HG03575 (cell line): ENCODE data around the gene HS6ST3.
"Not testable (repeated sequence)": the region's sequence is repeated elsewhere in the genome, so short reads cannot be mapped to it uniquely, and the experiment has no call there.

Experiments used
- ATAC-seq: cut with Tn5 transposase; IDR thresholded peaks from one replicate; pipeline ENCODE4 v1.9.1; 2021; ENCODE audit not compliant: unreplicated experiment, insufficient number of reproducible peaks, low FRiP score; ENCODE audit errors: extremely low read depth

HS6ST3 gene

GRCh38 chr13:96089749-96090239 lies at the start of gene HS6ST3:
Gene HS6ST3, plus strand, starts transcription at chr13:96090107.
- ATAC-seq, result no peak

GRCh38 chr13:96041326-96042110 lies 48.4 kb upstream of the HS6ST3 start:
- ATAC-seq, result no peak

DNA sequence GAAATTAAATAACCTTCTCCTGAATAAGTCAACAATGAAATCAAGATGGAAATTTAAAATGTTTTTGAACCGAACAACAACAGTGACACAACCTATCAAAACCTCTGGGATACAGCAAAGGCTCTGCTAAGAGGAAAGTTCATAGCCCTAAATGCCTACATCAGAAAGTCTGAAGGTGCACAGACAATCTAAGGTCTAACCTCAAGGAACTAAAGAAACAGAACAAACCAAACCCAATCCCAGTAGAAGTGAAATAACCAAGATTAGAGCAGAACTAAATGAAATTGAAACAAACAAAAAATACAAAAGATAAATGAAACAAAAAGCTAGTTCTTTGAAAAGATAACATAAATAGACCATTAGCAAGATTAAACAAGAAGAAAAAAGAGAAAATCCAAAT lies 45.7 kb upstream of the HS6ST3 start:
- ATAC-seq, result no peak

DNA sequence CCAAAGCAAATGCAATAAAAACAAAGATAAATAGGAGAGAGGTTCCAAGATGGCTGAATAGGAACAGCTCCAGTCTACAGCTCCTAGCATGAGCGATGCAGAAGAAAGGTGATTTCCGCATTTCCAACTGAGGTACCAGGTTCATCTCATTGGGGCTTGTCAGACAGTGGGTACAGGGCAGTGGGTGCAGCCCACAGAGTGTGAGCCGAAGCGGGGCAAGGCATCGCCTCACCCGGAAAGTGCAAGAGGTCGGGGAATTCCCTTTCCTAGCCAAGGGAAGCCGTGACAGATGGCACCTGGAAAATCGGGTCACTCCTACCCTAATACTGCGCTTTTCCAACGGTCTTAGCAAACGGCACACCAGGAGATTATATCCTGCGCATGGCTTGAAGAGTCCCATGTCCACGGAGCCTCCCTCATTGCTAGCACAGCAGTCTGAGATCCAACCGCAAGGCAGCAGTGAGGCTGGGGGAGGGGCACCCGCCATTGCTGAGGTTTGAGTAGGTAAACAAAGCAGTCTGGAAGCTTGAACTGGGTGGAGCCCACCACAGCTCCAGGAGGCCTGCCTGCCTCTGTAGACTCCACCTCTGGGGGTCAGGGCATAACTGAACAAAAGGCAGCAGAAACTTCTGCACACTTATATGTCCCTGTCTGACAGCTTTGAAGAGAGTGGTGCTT lies 43.3 kb upstream of the HS6ST3 start:
- not testable (repeated sequence) for ATAC-seq

DNA sequence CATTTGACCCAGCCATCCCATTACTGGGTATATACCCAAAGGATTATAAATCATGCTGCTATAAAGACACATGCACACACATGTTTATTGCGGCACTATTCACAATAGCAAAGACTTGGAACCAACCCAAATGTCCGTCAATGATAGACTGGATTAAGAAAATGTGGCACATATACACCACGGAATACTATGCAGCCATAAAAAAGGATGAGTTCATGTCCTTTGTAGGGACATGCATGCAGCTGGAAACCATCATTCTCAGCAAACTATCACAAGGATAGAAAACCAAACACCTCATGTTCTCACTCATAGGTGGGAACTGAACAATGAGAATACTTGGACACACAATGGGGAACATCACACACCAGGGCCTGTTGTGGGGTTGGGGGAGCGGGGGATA lies 39.0 kb upstream of the HS6ST3 start:
- ATAC-seq, result not testable (repeated sequence)

DNA sequence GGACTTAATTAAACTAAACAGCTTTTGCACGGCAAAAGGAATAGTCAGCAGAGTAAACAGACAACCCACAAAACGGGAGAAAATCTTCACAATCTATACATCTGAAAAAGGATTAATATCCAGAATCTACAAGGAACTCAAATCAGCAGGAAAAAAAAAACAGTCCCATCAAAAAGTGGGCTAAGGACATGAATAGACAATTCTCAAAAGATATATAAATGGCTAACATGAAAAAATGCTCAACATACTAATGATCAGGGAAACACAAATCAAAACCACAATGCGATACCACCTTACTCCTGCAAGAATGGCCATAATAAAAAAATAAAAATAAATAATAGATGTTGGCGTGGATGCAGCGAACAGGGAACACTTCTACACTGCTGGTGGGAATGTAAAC lies 38.4 kb upstream of the HS6ST3 start:
- not testable (repeated sequence) for ATAC-seq

DNA sequence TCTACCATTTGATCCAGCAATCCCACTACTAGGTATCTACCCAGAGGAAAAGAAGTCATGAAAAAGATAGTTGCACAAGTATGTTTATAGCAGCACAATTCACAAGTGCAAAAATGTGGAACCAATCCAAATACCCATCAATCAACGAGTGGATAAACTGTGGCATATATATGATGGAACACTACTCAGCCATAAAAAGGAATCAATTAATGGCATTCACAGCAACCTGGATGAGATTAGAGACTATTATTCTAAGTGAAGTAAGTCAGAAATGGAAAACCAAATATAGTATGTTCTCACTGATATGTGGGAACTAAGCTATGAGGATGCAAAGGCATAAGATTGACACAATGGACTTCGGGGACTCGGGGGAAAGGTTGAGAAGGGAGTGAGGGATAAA lies 38.0 kb upstream of the HS6ST3 start:
- not testable (repeated sequence) for ATAC-seq

DNA sequence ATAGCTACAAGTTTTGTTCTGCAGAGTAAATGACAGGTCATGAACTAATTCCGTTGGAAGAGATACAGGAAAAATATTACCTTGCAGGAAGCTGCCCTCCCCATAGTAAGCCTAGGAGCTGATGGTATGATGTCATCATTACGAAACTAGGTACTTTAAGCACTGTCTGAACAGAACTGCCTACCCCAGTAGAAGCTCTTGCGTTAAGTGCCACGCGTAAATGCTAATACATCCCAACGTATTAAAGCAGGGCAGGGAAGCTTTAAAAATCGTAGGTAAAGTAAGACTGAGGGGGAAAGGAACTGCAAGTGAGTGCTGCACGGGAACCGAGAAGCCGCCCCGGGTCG lies 37.3 kb upstream of the HS6ST3 start:
- ATAC-seq, result peak; percentile 33

DNA sequence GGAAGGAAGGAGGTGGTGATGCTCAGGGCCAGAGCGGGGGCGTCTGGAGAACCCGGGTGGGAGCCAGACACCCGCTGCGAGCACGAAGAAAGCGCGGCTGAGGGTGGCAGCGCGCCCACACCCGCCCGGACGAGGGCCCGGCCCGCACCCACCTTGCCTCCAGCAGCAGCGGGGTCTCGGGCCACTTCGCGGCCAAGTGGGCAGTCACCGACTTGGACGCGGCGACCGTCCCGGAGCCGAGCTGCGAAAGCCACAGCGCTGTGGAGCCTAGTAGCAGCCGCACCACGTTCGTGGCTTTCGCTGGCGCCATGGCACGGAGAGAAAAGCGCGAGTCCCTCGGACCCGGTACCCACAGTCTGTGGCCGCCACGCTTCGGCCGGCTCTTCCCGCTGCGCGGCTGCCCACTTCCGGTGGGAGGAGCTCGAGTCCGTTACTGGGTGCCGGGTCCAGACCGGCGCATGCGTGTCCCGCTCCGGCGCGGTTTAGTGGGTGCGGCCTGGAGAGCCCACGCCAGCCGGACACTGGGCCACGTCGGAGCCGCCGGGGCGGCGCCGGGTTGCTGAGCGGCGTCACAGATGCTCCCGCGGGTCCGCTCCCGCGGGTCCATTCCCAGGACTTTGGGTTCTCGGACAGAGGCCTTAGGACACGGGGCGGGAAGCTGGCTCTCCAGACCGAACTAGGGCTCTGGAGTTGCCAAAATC lies 36.8 kb upstream of the HS6ST3 start, which contains the start of gene UGGT2:
UGGT2 (minus strand) TSS at position 399 of the 701 bp plus-strand sequence; CDS start at position 310, 89 bp downstream.
- ATAC-seq, result peak; percentile 91

DNA sequence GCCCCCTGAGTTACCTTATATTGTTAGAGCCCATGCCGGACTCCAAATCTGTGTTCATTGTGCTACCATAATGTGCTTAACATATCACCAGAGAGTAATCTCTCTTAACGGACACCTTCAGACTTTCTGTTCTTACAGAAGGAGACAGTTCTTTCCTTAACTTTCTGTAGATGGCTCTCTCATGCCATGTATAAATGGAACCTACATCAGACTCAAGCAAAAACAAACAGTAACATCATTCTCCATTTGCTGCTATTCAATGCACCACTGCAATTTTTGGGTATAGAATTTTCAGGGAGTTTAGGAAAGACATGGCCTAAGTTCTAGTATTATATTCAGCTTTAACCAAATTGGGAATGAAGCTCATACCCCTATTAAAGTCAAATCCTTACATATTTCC lies 24.1 kb upstream of the HS6ST3 start:
- ATAC-seq, result no peak

- no peak for ATAC-seq
Measured at GRCh38 chr13:96068729-96069128, 21.2 kb upstream of the HS6ST3 start.

DNA sequence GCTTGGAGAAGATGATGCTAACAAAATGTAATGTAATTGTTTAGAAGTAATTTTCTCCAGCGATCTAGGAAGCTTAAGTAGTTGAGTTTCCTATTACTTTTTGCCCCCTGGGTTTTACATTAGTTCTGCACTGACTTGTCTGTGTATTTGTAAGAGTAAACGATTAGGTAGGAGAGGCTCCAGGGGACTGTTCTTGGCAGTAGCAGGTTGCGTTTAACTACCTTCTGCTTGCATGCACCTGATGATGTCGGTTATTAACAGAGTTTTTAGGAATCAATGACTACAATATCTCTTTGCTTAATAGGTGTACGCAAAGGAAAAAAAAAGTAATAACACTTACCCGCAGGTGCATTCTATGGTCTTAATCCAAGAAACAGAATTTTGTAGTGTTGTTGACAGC lies 18.4 kb upstream of the HS6ST3 start:
- no peak for ATAC-seq

DNA sequence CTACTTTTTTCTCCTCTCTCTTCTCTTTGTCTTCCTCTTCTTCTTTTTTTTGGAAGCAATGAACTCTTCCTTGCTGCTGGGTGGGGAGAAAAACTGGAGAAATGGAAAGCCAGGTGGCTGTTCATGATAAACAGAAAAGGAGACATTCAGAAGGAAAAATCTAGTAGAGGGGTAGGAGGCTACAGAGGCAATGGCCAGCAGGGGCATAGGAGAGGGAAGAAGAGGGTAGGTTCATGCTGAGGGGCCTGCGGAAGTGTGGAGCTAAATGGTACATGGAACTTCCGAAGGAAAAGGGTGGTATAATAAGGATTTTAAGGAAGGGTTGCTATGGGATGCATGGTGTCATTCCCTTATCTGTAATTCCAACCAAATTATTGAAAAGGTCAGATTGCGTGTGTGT lies 17.5 kb upstream of the HS6ST3 start:
- ATAC-seq, result no peak

DNA sequence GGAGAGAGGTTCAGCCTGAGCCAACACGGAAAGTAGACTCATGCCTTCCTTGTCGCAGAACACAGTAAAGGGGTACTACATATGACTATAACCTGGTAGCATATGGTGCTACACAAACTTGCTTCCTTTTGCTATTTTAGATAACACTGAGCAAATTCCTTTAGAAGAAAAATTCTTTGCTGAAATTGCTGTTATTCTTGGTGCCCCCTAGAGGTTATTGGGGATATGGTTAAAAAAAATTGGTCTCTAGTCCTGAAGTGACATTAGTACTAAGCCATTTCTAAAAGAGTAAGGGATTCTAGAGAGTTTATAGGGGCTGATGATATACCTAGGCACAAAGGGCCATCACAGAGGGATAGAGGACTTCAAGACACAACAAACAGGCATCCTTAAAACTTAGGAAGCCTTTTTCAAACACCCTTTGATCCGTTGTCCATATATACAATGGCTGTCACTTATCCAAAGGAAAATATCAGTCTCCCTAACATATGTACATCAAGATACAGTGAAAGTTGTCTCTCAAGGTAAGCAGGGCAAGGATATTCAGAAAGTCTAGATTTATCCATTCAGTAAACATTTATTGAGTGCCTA lies 13.9 kb upstream of the HS6ST3 start:
- no peak for ATAC-seq

DNA sequence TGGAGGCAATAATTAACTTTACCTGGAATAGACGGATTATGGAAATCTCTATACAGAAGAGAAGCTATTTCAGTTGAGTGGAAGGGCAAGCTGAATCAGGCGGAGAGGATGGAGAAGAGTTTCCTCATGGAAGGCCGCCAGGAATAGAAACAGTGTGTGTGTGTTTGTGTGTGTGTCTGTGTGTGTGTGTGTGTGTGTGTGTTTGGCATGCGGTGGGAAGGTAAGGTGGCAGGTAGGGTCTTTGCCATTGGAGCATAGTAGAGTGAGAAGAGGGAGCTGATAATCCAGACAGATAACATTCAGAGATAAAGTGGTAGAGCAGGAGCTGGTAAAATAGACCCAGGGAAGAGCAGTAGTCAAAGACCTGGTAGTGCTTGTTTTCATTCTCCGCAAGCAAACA lies 9.2 kb upstream of the HS6ST3 start:
- no peak for ATAC-seq

DNA sequence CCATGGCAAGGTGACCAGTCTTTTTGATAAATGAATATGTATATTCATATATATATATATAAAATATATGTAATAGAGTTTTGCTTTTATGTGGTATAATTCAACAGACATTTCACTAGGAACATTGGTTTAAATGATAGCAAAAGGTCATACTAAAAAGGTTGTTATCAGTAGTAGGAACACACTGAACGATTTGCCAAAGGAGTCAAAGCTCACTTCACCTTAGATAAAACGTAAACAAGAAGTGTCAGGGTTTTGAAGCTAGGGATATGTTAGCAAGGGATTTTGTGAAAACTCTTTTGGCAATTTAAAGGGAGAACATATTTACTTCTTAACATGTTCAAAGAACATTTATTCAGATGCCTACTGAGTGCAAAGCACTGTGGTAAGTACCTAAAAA lies 8.0 kb upstream of the HS6ST3 start:
- ATAC-seq, result no peak

DNA sequence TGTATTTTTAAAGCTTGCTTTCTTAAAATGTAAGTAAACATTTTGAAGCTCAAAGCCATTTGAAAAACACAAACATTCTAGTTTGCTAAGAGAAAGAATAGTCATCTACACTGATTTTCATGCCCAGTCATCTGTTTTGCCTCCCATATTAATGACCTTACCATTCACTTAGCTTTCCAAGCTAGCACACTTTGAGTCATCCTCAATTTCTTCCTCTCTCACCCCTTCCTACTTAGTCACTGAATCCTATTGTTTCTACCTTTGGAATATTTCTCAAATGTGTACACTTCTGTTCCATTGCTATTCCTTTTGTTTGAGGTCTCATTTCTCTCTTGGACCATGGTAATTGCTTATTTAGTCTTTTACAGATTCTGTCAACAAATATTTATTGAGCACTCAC lies 7.3 kb upstream of the HS6ST3 start:
- no peak for ATAC-seq

DNA sequence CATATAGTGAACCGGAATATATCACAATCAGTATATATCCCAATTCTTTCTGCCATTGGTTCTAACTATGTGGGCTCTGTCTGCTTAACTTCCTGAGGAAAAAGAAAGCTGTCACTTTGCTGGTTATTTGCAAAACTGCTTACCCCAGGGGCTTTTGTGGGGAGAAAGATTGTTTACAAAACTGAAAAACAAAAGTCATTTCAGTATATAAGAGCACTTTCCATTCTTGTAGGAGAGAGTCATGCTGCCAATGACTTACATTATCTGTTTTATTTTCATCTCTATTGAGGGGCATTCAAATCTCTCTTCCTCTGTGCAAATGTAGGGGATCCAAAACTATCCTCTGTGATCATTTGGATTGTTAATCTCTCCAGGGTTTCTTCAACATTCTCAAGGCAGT lies 3.2 kb upstream of the HS6ST3 start:
- no peak for ATAC-seq

DNA sequence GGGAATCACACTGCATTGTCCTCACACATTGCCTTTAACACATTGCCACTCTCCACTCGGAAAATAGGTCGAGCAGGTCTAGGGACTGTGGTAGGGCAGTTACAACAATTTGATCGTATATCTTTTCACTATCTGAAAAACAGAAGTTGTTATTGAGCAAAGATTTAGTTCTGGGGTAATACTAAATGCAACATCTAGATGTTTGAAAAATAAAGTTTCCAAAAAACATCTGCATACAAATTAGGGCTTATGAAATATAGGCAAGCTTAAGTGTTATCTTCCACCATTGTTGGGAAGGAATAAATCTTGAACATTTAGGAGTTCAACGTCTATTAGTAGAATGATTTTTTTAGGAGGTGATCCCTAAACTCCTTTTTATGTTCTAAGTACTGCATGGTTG lies 768 bp upstream of the HS6ST3 start:
- no peak for ATAC-seq
